PC-3 (cell line): ENCODE measurements around the gene TFDP2.

Experiments
- CTCF ChIP-seq: fragments of 300-600 bp; sonication (generic); conservative IDR thresholded peaks from 2 replicates; pipeline ENCODE4 v1.5.1; 2017; ENCODE audit warnings: antibody characterized with exemption, low read depth, mild to moderate bottlenecking, low read length
- EZH2 ChIP-seq: fragments of 300-600 bp; sonication (generic); IDR thresholded peaks from one replicate; pipeline ENCODE4 v1.6.1; 2017; ENCODE audit warnings: antibody characterized with exemption, mild to moderate bottlenecking, low read length; ENCODE audit not compliant: unreplicated experiment
- EZH2phosphoT487 ChIP-seq: fragments of 300-600 bp; sonication (generic); IDR thresholded peaks from 2 replicates; pipeline ENCODE4 v1.6.1; 2018; ENCODE audit warnings: mild to moderate bottlenecking, antibody characterized with exemption, low read length, borderline replicate concordance

- TF ChIP-seq CTCF, result no peak
- TF ChIP-seq EZH2phosphoT487, result no peak
- no peak for TF ChIP-seq EZH2
Observed at GRCh38 chr3:141979050-141979671, 170.2 kb downstream of the TFDP2 start.
